H1 (cell line): ENCODE data around the gene MCUB. TPM values are rescaled to one million over a fixed set of nuclear protein-coding genes. Genes with fewer than 3 reads are reported as not detected.
A peak's percentile ranks its signal among the peaks of the same experiment; 100 is the strongest.

Source experiments
- POLR2AphosphoS5 ChIP-seq: IDR thresholded peaks from 2 replicates; pipeline ENCODE4 v1.6.1; 2011; ENCODE audit warnings: low read depth, low read length
- polyA plus RNA-seq, 7 experiments: library from polyadenylated mRNA; depleted of rRNA in 3 of 7; stranded (reverse) in 5 of 7; unstranded in 2 of 7; fragments of >200 nt in 5 of 7; fragments of 200-250 nt in 2 of 7; gene quantifications; 1 replicate in 5 of 7; 2 replicates in 1 of 7; 4 replicates in 1 of 7; pipeline versions ENCODE4 v1.2.1 to v1.2.3, GENCODE V29; 2011 to 2013; ENCODE audit warnings: missing spikeins in 2 of 7, mixed read lengths in 2 of 7
- total RNA-seq: library from RNA; stranded (reverse); fragmentation: NEBNext Ultra II Directional; extraction: Animal tissue kit (Norgen Biotek cat#: 25700); gene quantifications from 2 replicates; pipeline ENCODE4 v1.2.1, GENCODE V29; 2021
- TF ChIP-seq, protein P1 (sequence below): IDR thresholded peaks from 2 replicates; pipeline ENCODE4 v1.6.1; 2012; ENCODE audit warnings: inconsistent platforms

The MCUB gene
- total and polyA plus RNA-seq, 2 of the 8 experiments (the other 6 are each of a cell fraction or from before 2014, with no cell fraction given): 15.2 to 19.4 TPM

DNA sequence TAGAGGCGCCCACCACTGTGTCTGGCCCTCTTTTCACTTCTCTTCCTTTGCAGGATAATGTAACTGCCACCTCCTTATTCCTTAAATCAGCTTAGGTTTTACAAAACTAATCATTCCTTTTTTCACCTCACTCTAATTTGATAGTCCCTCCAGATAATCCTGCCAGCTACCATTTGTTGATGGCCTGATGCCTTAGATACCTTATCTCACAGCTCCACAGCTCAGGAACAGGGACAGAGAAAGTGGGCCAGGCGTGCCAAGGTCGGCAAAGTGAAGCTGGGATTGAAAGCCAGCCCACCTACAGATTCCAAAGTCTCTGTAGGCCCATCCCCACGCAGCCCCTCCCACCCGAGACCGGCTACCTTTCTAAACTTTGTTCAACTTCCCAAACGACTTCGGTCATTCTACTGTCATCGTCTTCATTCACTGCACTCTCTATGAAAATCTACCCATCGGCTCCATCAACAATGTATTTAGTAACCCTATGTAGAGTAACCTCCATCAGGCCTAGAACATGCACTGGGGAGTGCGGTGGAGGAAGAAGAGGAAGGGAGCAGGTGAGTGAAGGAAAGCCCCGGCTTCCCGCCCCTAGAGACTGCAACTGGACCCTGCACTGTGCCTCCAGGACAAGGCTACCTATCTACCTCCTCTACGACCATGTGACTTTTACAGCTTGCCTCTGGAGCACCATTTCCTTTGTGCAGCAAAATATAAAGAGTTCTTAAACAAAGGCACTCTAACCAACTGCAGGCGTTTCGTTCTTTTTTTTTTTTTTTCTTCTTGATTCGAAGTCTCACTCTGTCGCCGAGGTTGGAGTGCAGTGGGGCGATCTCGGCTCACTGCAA lies 141.7 kb downstream of the MCUB start (continued):
- TF ChIP-seq POLR2AphosphoS5: peak; percentile 26; the same call in 1 of the 2 replicates
- TF ChIP-seq, protein P1, sequence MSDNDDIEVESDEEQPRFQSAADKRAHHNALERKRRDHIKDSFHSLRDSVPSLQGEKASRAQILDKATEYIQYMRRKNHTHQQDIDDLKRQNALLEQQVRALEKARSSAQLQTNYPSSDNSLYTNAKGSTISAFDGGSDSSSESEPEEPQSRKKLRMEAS: peak; percentile 42
